ENCODE data around the gene CGB7.
"Not testable (repeated sequence)": the region's sequence is repeated elsewhere in the genome, so short reads cannot be mapped to it uniquely, and the experiment has no call there.

CGB7 gene

DNA sequence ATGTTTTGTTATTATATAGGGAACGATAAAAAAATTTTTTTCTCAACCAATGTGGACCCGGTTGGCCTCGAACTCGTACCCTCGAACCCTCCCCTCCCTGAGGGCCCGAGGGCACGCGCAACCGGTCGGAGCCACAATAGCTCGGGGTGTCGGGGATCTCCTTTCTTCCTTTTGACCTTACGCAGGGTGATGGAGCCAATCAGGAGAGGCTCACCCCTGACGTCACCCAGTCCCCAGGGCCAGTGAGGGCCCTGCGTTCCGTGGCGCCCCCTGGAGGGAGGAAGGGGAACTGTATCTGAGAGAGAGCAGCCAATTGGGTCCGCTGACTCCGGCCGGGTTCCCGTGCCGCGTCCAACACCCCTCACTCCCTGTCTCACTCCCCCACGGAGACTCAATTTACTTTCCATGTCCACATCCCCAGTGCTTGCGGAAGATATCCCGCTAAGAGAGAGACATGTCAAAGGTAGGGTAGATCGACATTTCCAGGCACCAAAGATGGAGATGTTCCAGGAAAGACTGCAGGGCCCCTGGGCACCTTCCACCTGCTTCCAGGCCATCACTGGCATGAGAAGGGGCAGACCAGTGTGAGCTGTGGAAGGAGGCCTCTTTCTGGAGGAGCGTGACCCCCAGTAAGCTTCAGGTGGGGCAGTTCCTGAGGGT is 25.8 kb downstream of the CGB7 start, which contains the start of gene CGB2:
Gene CGB2 (plus strand): TSS at position 249 of the 660 bp plus-strand sequence. CDS start 206 bp downstream, at position 455.
- peak; percentile 97 for TF ChIP-seq CTCF (IDR thresholded peaks at IDR 0.05)

GRCh38 chr19:49030323-49030722 is 27.2 kb downstream of the CGB7 start:
- H3K27ac ChIP-seq, result not testable (repeated sequence)

More for the DNA sequence above, 25.8 kb downstream of the CGB7 start, which contains the start of gene CGB2:
- H3K27ac ChIP-seq, result not testable (repeated sequence)

DNA sequence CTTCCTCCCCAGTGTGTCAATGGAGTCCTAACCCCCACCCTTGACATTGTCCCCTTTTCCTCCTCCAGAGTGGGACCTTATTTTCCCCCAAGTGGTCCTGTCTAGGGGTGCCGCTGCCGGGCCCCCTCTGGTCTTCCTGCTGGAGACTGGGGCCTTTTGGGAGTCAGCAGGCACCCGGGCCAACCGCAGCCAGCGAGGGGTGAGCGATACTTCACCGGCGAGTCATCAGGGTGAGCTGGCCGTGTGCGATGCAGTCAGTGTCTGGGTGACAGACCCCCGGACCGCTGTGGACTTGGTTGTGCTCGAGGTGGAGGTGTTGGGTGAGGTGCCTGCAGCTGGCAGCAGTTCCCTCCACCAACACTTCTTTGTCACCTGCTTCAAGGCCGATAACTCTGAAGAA is 27.8 kb downstream of the CGB7 start:
- H3K27ac ChIP-seq, result not testable (repeated sequence)

DNA sequence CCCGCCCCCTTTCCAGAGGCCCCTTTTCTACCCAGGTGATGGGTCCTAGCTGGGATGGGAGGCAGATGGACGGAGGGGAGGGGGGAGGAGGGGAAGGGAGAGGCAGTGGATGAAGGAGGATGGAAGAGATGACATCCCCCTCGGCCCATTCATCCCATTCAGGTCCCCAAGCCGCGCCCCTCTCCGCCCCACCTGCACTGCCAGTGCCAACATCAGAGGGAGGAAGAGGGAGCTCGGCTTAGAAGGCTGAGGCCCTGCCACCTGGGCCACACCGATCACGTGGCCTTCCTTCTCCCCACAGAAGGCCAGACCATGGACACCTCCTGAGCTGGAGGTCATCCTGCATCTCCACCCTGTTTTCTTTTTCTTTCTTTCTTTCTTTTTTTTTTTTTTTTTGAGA is 28.9 kb downstream of the CGB7 start:
- H3K27ac ChIP-seq, result not testable (repeated sequence)

DNA sequence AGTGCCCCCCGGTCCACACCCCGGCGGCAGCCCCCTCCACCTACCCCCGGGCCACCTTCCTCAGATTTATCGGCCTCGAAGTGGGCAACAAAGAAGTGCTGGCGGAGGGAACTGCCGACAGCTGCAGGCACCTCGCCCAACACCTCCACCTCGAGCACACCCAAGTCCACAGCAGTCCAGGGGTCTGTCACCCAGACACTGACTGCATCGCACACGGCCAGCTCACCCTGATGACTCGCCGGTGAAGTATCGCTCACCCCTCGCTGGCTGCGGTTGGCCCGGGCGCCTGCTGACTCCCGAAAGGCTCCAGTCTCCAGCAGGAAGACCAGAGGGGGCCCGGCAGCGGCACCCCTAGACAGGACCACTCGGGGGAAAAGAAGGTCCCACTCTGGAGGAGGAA is 31.9 kb downstream of the CGB7 start:
- not testable (repeated sequence) for H3K27ac ChIP-seq

- not testable (repeated sequence) for H3K27ac ChIP-seq
These were observed 32.5 kb downstream of the CGB7 start for GRCh38 chr19:49025088-49025487.

DNA sequence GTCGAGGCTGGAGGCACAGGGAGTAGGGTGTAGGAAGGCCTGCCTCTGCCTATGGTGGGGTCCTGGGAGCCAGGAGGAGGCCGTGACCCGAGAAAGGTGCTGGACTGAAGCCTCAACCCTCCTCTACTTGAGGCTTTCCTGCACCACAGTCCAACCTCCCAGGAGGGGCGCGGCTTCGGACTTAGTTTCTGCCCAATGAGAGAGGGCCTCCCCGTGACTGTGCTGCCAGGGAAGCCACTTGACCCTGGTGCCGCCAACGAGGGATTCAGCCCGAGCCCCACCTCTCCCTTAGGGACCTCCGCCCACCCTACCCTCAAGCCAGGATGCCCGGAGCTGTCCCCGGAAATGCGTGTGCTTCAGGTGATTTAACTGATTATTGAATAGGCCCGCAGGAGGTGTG is 33.3 kb downstream of the CGB7 start, which contains the start of gene CGB3:
Gene CGB3 (minus strand): TSS at position 101 of the 400 bp plus-strand sequence. CDS start 362 bp downstream, outside the sequence.
- H3K27ac ChIP-seq, result not testable (repeated sequence)

DNA sequence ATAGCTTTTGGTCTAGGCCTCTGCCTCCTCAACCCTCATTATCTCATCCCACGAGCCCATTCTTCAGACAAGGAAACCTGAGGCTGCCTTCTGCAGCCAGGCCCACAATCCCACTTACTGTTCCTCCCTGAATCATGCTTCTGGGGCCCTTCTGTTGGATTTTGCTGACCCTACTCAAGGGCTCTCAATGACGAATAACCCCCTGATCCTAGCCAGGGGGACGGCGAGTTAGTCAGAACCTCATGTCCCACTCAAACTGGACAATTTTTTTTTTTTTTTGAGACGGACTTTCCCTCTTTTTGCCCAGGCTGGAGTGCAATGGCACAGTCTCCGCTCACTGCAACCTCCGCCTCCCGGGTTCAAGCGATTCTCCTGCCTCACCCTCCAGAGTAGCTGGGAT is 35.4 kb downstream of the CGB7 start:
- no peak for TF ChIP-seq CTCF (IDR thresholded peaks at IDR 0.05)
- TF ChIP-seq ZFX (IDR thresholded peaks at IDR 0.05; ENCODE audit: borderline replicate concordance), result no peak
- no peak overlapping the region for H3K27ac ChIP-seq

DNA sequence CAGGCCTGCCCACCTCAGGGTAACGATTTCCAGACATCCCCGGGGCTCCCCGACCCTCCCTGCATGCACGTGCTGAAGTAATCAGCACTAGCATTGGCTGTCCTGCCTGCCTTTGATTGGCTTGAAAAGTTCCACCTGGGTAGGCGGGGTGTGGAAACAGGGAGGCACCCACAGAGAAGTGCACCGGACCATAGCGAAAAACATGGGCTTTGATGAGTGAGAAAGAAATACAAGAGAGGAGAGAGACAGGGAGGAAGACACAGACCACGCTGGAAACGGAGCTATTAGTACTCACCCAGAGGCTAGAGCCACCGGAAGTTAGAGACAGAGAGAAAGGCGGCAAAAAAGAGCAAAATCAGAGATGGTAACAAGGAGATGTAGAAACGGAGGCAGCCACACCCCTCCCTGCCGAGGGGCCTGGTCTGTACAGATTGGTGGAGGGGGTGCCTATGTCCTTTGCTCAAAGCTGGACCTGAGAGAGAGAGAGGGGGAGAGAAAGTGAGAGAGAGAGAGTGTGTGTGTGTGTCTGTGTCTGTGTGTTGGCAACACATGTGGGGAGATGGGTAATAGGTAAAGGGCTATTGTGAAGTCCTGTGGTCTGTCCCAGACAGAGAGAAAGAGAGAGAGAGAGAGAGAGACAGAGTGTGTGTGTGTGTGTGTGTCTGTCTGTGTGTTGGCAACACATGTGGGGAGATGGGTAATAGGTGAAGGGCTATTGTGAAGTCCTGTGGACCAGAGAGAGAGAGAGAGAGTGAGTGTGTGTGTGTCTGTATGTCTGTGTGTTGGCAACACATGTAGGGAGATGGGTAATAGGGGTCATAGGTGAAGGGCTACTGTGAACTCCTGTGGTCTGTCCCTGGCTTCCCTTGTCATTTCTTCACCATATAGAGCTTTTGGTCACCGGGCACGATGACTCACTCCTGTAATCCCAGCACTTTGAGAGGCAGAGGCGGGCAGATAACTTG is 36.3 kb downstream of the CGB7 start:
- no peak for TF ChIP-seq CTCF (IDR thresholded peaks at IDR 0.05)
- no peak for TF ChIP-seq ZFX (IDR thresholded peaks at IDR 0.05; ENCODE audit: borderline replicate concordance)
- no peak overlapping the region for H3K27ac ChIP-seq

- TF ChIP-seq CTCF (IDR thresholded peaks at IDR 0.05) (no peak), ZFX (IDR thresholded peaks at IDR 0.05; ENCODE audit: borderline replicate concordance) (no peak)
- H3K27ac ChIP-seq, result no peak overlapping the region
These were observed 37.2 kb downstream of the CGB7 start for GRCh38 chr19:49020342-49020741.
